Erythroblast (primary cell): ENCODE results near the gene GRAMD4.

Source experiments
- GATA1 ChIP-seq: IDR thresholded peaks from 2 replicates; pipeline ENCODE4 v1.6.1; 2011; ENCODE audit warnings: low read depth, mild to moderate bottlenecking, control low read depth, low read length, moderate library complexity
- POLR2A ChIP-seq: IDR thresholded peaks from 2 replicates; pipeline ENCODE4 v1.6.1; 2011; ENCODE audit warnings: mild to moderate bottlenecking, low read length

GRCh38 chr22:46626356-46626755 is 6.2 kb downstream of the GRAMD4 start:
- TF ChIP-seq POLR2A, result no peak
- no peak for TF ChIP-seq GATA1
